GM19025 (cell line): ENCODE data around the gene MBD3L1.
A peak's percentile ranks its signal among the peaks of the same experiment; 100 is the strongest.

Experiments used
- ATAC-seq: cut with Tn5 transposase; IDR thresholded peaks from one replicate; pipeline ENCODE4 v1.9.1; 2021; ENCODE audit warnings: mild to moderate bottlenecking, low read depth, moderate library complexity; ENCODE audit not compliant: unreplicated experiment

Gene MBD3L1

DNA sequence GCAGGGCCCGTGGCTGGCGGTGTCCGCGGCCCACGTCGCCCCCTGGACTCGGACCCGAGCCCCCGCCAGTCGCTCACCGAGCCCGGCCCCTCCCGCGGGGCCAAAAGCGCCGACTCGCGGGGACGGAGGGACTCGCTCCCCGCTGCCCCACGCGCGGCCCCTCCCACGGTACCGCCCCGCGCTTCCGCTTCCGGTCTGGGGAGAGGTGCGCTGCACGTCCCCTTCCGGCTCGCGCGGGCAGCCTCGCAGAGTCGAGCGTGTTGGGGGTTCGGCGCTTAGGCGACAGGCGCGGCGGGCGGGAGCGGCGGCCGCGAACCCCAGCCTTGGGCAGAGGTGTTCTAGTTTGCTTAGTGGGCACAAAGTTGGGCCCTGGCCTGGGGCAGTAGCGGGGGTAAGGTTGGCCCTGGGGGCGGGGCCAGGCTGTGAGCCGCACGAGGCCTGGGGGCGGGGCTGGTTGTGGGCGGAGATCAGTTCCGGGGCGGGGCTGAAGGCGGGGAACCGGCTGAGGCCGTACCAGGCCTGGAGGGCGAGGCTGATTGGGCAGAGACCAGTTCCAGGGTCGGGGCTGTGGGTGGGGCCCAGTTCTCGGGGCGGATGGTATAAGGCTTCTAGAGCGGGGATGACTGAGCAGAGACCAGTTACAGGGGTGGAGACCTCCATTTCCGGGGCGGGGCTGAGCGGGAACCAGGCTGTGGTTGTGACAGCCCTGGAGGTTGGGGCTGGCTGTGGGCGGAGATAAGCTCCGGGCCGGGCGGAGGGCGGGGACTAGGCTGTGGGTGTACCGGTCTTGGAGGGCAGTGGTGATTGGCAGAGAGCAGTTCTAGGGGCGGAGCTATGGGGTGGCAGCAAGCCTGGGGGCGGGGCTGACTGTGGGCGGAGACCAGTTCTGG is at the start of gene MBD3L1, which contains the start of gene ZNF558:
Gene MBD3L1, plus strand, starts transcription at position 246 of the 890 bp plus-strand sequence. CDS start 10,302 bp downstream, outside the sequence.
Gene ZNF558, minus strand, starts transcription at position 173 of the 890 bp plus-strand sequence. CDS start 9,645 bp downstream, outside the sequence.
- ATAC-seq, result peak; percentile 73

GRCh38 chr19:8794823-8795222 is 37.4 kb upstream of the MBD3L1 start:
- ATAC-seq, result no peak

DNA sequence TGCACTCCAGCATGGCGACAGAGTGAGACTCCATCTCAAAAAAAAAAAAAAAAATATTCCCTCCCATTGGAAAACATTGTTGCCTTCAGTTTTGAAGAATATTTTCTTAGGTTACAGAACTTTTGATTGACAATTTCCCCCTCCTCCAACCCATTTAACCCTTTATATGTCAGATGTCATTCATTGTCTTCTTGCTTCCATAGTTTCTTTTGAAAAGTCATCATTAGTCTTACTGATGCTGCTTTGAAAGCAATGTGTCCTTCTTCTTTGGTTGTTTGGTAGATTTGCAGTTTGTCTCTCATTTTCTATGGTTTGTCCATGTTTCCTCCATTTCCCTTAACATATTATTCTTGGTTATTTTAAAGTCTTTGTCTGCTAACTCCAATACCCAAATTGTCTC is 25.5 kb upstream of the MBD3L1 start:
- no peak for ATAC-seq

DNA sequence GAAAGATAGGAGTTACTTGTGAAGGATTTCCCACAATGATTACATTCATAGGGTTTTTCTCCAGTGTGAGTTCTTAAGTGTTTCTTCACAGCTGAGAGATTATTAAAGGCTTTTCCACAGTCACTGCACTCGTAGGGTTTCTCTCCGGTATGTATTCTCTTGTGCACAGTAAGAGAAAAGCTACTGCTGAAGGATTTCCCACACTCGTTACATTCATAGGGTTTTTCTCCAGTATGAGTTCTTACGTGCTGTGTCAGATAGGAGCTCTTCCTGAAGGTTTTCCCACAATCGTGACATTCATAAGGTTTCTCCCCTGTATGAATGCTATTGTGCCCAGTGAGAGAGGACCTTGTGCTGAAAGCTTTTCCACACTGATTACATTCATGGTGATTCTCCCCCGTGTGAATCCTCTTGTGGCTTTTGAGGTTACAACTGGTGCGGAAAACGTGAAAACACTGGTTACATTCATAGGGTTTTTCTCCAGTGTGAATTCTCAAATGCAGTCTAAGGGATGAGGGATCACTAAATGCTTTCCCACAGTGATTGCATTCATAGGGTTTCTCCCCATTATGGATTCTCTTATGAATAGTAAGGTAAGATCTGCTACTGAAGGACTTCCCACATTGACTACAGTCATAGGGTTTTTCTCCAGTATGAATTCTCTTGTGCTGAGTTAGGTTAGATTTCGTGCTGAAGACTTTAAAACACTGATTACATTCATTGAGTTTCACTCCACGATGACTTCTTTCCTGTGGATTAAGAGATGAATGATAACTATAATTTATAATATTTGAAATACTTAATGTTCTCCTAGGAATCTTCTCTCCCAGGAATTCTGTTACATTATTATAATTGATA is 20.6 kb upstream of the MBD3L1 start:
- ATAC-seq, result no peak

GRCh38 chr19:8814176-8814575 is 18.0 kb upstream of the MBD3L1 start:
- no peak for ATAC-seq

DNA sequence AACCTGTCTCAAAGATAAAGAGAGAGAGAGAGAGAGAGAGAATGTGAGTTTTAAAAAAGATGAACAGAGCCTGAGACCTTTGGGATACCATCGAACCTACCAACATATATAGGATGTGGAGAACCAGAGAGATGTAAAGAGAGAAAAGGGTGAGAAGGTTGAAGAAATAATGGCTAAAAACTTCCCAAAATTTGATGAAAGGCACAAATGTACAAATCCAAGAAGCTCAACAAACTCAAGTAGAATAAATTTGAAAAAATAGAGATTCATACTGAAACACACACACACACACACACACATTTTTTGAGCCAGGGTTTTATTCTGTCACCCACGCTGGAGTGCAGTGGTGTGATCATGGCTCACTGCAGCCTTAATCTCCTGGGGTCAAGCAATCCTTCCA is 16.4 kb upstream of the MBD3L1 start:
- no peak for ATAC-seq

DNA sequence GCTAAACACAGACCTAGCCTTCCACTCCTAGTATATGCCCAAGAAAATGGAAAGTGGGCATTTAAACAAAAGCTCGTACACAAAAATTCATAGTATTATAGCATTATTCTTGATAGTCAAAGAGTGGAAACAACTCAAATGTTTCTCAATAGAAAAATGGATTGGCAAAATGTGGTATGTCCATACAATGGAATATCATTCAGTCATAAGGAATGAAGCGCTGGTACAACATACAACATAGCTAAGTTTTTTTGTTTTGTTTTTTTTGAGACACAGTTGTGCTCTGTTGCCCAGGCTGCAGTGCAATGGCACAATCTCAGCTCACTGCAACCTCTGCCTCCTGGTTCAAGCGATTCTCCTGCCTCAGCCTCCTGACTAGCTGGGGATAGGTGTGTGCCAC is 11.9 kb upstream of the MBD3L1 start:
- no peak for ATAC-seq

DNA sequence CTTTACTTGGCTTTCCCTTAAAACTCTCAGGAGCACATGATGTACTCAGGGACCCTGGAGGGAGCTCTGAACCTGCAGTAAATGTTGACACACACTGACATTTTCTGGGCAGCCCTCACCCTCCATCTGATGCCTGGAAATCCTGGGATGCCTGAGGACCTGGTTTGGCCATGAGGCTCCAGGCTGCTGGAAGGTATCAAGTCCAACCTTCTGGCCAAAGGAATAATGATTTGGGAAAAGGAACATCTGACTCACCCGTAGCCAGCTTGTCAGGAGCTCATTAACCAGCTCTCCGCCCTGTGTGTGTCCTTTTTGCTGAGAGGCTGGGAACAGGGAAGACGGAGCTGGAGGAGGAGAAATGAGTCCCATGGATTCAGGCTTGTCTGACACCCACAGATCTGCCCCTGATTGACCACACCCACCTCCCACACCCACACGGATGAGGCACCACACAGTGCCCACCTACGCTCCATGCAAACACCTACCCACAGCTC is 10.4 kb upstream of the MBD3L1 start:
- no peak for ATAC-seq

DNA sequence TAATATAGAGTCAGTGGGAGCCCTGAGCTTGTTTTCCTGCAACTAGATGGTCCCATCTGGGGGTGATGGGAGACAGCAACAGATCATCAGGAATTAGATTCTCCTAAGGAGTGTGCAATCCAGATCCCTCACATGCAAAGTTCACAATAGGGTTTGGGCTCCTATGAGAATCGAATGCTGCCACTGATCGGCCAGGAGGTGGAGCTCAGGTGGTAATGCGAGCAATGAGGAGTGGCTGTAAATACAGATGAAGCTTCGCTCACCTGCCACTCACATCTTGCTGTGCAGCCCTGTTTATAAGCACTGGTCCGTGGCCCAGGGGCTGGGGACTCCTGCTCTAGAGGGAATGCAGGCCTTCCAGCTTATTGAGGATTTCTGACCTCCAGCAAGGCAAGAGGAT is 5.8 kb upstream of the MBD3L1 start:
- no peak for ATAC-seq

- ATAC-seq, result no peak
Measured at GRCh38 chr19:8827277-8827676, 4.9 kb upstream of the MBD3L1 start.

DNA sequence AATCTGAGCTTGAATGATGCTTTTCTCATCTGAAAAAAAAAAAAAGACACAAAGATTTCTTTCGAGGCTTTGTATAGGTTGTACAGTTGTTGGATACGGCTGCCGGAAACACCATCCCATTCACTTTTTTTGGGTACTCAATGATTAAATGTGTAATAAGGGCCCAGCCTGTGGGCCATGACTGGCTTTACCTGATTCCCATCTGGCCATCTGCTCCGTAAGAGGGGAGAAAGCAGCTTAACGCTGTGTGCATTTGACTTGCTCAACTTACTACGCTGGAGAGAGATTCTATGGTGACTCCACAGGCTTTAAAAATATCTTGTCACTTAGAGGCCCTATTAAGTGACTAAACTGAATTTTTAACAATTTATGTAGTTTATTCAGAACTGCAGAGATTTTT is 804 bp upstream of the MBD3L1 start:
- no peak for ATAC-seq

DNA sequence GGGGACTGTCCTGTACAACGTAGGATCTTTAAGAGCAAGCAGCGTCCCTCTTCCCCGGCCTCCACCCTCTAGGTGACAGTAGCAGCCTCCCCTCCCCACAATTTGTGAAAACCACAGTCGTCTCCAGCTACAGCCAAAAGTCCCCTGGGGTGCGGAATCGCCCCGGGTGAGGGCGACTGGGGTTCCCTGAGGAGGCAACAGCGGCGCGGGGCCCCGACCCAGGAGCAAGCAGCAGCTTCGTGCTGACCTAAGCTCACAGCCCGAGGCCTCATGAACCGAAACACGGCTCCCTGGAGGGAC is 395 bp upstream of the MBD3L1 start:
- peak; percentile 10 for ATAC-seq

- no peak for ATAC-seq
Measured at GRCh38 chr19:8835446-8835845, 3.3 kb downstream of the MBD3L1 start.

DNA sequence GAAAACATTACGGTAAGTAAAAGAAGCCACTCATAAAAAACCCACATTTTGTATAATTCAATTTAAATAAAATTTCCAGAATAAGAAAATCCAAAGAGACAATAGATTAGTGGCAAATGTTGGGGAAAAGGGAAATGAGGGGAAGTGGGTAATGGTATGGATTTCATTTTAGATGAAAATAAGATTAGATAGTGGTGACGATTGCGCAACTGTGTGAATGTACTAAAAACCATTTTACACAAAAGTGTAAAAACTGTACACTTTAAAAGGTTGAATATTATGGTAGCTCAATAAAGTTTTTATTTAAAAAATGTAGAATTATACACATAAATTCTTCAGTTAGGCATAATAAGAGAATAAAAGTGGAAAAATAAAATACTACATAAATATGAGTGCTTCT is 3.7 kb downstream of the MBD3L1 start:
- ATAC-seq, result no peak

GRCh38 chr19:8840708-8841107 is 8.5 kb downstream of the MBD3L1 start:
- ATAC-seq, result no peak

DNA sequence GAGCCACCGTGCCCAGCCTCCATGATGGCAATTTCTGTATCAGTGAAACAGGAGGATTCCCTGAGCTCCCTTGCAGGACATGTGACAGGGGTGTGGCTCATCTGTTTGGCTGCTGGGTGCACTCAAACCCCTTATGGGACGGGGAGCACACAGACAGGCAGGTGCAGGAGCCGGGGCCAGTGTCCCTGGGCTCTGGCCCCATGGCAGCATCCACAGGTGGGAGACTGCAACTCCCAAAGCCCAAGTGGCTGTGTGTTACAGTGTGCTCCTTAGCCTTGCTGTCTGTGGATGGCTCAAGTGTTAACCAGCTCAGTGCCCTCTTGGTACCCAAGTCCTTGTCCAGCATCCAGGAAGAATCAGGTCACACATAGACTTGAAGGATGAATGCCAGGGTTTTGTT is 14.6 kb downstream of the MBD3L1 start:
- ATAC-seq, result no peak

GRCh38 chr19:8849232-8849631 is 17.1 kb downstream of the MBD3L1 start:
- no peak for ATAC-seq

GRCh38 chr19:8850488-8850887 is 18.3 kb downstream of the MBD3L1 start:
- no peak for ATAC-seq

DNA sequence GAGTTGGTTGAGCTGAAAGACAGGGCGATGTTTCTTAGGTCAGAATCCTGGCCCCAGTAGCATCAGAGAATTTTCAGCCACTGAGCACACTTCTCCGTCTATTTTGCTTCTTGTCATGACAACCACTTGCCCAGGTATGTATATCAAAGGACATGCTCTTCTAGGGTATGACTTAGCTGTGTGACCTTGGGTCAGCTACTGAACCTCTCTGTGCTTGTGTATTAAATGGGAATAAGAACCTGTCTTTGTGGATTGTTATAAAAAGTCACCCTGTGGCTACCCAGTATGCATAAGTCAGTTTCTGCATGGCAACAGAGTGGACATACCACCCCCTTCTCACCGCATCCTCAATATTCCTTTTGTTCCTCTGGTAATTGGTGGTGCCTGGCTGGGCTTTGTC is 26.1 kb downstream of the MBD3L1 start:
- ATAC-seq, result no peak

DNA sequence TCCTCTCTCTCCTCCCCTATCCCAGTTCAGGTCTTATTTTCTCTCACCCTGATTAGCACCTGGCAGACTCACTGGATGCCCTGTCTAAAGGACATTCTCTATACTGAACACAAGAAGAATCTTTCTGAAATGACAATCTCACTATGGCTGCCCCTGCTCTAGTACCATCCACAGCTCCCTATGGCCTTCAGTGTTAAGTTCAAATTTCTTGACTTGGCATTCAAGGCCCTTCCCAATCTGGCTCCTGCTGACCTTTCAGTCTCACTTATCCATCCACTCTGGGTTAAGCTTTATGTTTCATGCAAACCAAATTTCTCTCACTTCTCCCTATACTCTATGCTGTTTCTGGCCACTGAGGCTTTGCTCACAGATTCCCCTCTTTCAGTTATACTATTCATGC is 34.2 kb downstream of the MBD3L1 start:
- ATAC-seq, result no peak
